Small intestine (tissue), 7 donors: Measurements from ENCODE around the gene VSTM2L. TPM values are rescaled to one million over a fixed set of nuclear protein-coding genes. Genes with fewer than 3 reads are reported as not detected.

Experiments used
- DNase-seq, 2 donors: peaks; one replicate each; pipeline versions ENCODE4 v3.0.0 to v3.0.0-alpha.2; 2013
- FAIRE-seq: peaks from 2 replicates; lab custom pipeline; 2012; peaks lifted over from hg19 to GRCh38; lab: Jason Lieb, UNC
- H3K27ac ChIP-seq, 3 donors: one replicate each; pipeline ENCODE4 v1.5.1; 2013; ENCODE audit warnings: low read length in 2 of 3, mild to moderate bottlenecking in 2 of 3, control low read depth in 1 of 3, inconsistent platforms in 1 of 3, low read depth in 1 of 3, moderate library complexity in 1 of 3
- H3K27me3 ChIP-seq, 3 donors: one replicate each; pipeline ENCODE4 v1.6.1; 2013; ENCODE audit warnings: low read length in 3 of 3, inconsistent platforms in 1 of 3; ENCODE audit not compliant: control insufficient read depth in 3 of 3, insufficient read depth in 3 of 3
- H3K36me3 ChIP-seq, 3 donors: one replicate each; pipeline ENCODE4 v1.6.1; 2013; ENCODE audit warnings: low read length in 3 of 3, inconsistent platforms in 1 of 3, low read depth in 1 of 3, mild to moderate bottlenecking in 1 of 3, moderate library complexity in 1 of 3; ENCODE audit not compliant: control insufficient read depth in 3 of 3, insufficient read depth in 2 of 3
- H3K4me1 ChIP-seq, 3 donors: one replicate each; pipeline ENCODE4 v1.6.1; 2013; ENCODE audit warnings: low read length in 2 of 3, inconsistent platforms in 1 of 3, low read depth in 1 of 3, mild to moderate bottlenecking in 1 of 3, moderate library complexity in 1 of 3; ENCODE audit not compliant: control insufficient read depth in 3 of 3, insufficient read depth in 2 of 3
- H3K4me3 ChIP-seq, 3 donors: one replicate each; pipeline ENCODE4 v1.5.1; 2013; ENCODE audit warnings: low read length in 3 of 3, control low read depth in 1 of 3, inconsistent platforms in 1 of 3, low read depth in 1 of 3, mild to moderate bottlenecking in 1 of 3, moderate library complexity in 1 of 3
- H3K9me3 ChIP-seq, 2 donors: one replicate each; pipeline ENCODE4 v1.6.1; 2013; ENCODE audit warnings: low read depth in 1 of 2, low read length in 1 of 2; ENCODE audit not compliant: control insufficient read depth in 2 of 2, insufficient read depth in 1 of 2
- WGBS, 3 donors: extraction: QIAGEN DNeasy Blood & Tissue Kit; methylation state at CpG; one replicate each; pipeline ENCODE4 v1.1.7; 2013; 5-methylcytosine and 5-hydroxymethylcytosine counted together
- polyA plus RNA-seq, 4 donors: library from polyadenylated mRNA; stranded (reverse) in 3 of 4; unstranded in 1 of 4; fragments of 200-250 nt in 3 of 4; fragments of 120-200 nt in 1 of 4; gene quantifications; one replicate each; pipeline versions ENCODE4 v1.2.1 to v1.2.3, GENCODE V29; 2013
- donor health status: healthy with polysubstance abuse.
- donor health status: control.
- donor health status: control.
- donor health status: Bipolar disorder and iron deficiency.
- donor health status: healthy.

VSTM2L gene
- polyA plus RNA-seq, 4 donors = 0.67 to 15.6 (median 1.2) TPM

DNA sequence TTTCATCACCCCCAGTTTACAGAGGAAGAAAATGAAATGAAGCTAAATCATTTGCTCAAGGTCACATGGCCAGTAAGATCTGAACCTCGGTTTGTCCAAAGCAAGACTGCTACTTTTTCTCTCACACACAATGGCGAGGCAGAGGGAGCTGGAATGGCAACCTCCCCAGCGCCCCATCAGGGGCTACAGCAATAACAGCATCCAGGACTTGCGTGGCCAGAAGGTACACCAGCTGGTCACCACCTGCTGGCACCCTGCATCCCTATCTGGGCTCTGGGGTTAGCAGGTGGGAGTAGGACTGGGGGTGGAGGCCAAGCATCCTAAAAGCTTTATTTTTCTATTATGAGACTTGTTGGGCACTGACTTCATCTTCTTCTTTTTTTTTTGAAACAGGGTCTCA, 89.0 kb downstream of the VSTM2L start:
- DNase-seq (no peak), FAIRE-seq (no peak)
- H3K27ac ChIP-seq = peak overlapping the region in 1 of 3 donors; percentile 5
- peaks cover 2 to 60% (median 2%) of the 10 kb centered on the region in 3 donors for H3K4me1 ChIP-seq
- H3K9me3 ChIP-seq = no peaks in the 10 kb centered on the region
- H3K36me3 ChIP-seq = peaks cover 13 to 46% (median 13%) of the 10 kb centered on the region in 3 donors
- 90 to 93% (median 92%) methylated on average over 4 of the region's 4 CpGs for WGBS, 3 donors
- H3K27me3 ChIP-seq = no peaks in the 10 kb centered on the region
- H3K4me3 ChIP-seq = no peak overlapping the region

DNA sequence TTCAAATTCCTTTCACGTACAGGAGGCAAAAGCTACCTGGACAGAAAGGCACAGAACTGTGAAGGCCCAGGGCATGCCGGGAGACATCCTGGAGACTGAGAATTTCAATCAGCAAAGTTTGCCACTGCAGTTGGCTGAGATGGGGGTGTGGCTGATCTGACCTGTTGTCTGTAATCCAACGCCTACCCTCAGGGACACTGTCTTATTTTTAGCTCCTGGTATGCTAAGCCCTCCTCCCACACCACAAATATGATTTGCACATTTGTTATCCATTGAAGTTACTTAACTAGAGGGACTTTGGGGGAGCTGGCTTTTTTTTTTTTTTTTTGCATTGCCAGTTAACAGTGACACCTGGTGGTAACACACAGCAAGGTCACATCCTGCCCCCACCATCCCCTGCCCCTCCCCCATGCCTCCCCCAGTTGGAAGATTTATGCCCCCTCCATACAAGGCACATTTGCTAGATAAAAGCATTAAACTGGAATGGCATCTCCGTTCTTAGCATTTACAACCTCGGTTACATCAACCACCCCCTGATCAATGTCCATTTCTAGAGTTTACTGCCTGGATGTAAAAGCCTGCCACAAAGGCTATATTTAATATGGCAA, 90.0 kb downstream of the VSTM2L start:
- no peaks in the 10 kb centered on the region for H3K9me3 ChIP-seq
- peaks cover 2 to 50% (median 2%) of the 10 kb centered on the region in 3 donors for H3K4me1 ChIP-seq
- 29 to 55% (median 38%) methylated on average over 5 of the region's 5 CpGs for WGBS, 3 donors
- H3K36me3 ChIP-seq = peaks cover 13 to 45% (median 13%) of the 10 kb centered on the region in 3 donors
- H3K27ac ChIP-seq = peak overlapping the region in 1 of 3 donors; percentile 62
- FAIRE-seq (no peak), DNase-seq (peak; percentile 33 to 76)
- no peaks in the 10 kb centered on the region for H3K27me3 ChIP-seq
- no peak overlapping the region for H3K4me3 ChIP-seq

DNA sequence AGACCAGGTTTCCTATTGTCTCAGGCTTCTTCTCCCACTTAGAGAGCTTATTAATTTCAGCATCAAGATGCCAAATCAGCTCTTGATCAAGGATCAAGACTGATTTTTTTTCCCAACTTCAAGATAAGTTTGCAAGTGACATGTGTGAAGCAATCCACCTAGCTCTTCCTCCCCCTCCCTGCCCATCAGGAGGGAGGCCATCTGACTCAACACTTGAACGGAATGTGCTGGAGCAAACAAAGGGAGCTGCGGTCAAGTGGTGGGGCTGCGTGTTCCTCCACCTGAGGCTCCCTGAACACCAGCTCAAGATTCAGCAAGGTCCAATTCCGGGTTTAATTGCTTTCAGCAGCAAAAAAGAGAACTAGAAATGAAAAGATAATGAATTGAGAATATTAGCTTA, 91.6 kb downstream of the VSTM2L start:
- Histone ChIP-seq H3K4me3 (no peak overlapping the region), H3K4me1 (peaks cover 1 to 34% (median 2%) of the 10 kb centered on the region in 3 donors), H3K9me3 (no peaks in the 10 kb centered on the region), H3K27me3 (no peaks in the 10 kb centered on the region), H3K27ac (no peak overlapping the region), H3K36me3 (peaks cover 15 to 46% (median 20%) of the 10 kb centered on the region in 3 donors)
- DNase-seq (peak in 1 of 2 donors; percentile 39), FAIRE-seq (no peak)
- 79 to 91% (median 87%) methylated on average over 4 of the region's 4 CpGs for WGBS, 3 donors

Other genes starting within 250 kb of the VSTM2L start
- gene CTNNBL1, start 209.1 kb upstream of the VSTM2L start, polyA plus RNA-seq = 10 to 100 TPM; 36.2 to 66.5 (median 50.1) TPM
- 10 to 100 TPM in 1 of 4 donors, 1 to 10 TPM in 3; 5.7 to 21.4 (median 6.8) TPM for gene TTI1, start 130.3 kb downstream of the VSTM2L start, polyA plus RNA-seq
- 10 to 100 TPM in 3 of 4 donors, 1 to 10 TPM in 1; 9.2 to 34.7 (median 13.6) TPM for gene RPRD1B, start 130.6 kb downstream of the VSTM2L start, polyA plus RNA-seq